Measurements from ENCODE around the gene ZNF414. TPM values are rescaled to one million over a fixed set of nuclear protein-coding genes. Genes with fewer than 3 reads are reported as not detected.
A peak's percentile ranks its signal among the peaks of the same experiment; 100 is the strongest.

ZNF414 gene
- total and polyA plus RNA-seq, 11 donors: 5.6 to 26.6 (median 14.8) TPM

DNA sequence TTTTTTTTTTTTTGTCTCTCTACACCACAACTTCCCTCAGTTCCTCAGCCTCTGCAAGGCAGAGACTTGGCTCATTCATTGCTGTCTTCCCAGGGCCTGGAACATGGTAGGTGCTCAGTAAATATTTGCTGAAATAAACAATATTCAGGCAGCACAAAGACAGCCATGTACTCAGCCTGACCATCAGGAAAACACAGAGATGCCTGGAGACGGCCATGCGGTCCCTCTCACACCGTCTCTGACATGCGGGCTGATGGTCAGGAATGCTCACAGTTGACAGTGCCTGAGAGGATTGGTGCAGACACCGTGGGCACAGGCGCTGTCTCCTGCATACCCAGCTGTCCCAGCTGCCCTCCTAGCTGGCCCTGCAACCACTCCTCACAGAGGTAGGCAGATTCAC is 12.5 kb downstream of the ZNF414 start:
- Histone ChIP-seq H3K36me3 (no peaks in the 10 kb centered on the region), H3K4me3 (peak overlapping the region in 1 of 12 donors; percentile 51), H3K9me3 (no peaks in the 10 kb centered on the region), H3K27ac (peak overlapping the region in 1 of 12 donors; percentile 76), H3K4me1 (peaks cover 0 to 53% (median 9%) of the 10 kb centered on the region in 12 donors), H3K27me3 (no peaks in the 10 kb centered on the region)
- TF ChIP-seq POLR2A (IDR thresholded peaks at IDR 0.05): no peak
- TF ChIP-seq, protein P1, sequence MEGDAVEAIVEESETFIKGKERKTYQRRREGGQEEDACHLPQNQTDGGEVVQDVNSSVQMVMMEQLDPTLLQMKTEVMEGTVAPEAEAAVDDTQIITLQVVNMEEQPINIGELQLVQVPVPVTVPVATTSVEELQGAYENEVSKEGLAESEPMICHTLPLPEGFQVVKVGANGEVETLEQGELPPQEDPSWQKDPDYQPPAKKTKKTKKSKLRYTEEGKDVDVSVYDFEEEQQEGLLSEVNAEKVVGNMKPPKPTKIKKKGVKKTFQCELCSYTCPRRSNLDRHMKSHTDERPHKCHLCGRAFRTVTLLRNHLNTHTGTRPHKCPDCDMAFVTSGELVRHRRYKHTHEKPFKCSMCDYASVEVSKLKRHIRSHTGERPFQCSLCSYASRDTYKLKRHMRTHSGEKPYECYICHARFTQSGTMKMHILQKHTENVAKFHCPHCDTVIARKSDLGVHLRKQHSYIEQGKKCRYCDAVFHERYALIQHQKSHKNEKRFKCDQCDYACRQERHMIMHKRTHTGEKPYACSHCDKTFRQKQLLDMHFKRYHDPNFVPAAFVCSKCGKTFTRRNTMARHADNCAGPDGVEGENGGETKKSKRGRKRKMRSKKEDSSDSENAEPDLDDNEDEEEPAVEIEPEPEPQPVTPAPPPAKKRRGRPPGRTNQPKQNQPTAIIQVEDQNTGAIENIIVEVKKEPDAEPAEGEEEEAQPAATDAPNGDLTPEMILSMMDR (IDR thresholded peaks at IDR 0.05): no peak
- intact Hi-C loops (cut with DNase I): loop anchor here in 2 of 10 donors (10.0 kb wide), 2 partner anchors 57 to 87 kb away; partner anchors contain the start of genes HNRNPM (in 1 of the 2) and MARCHF2 (in 1 of the 2)
- DNase-seq: no peak
- ATAC-seq: no peak
- 73 to 79% (median 78%) methylated on average over 6 of the region's 6 CpGs for WGBS, 4 donors

DNA sequence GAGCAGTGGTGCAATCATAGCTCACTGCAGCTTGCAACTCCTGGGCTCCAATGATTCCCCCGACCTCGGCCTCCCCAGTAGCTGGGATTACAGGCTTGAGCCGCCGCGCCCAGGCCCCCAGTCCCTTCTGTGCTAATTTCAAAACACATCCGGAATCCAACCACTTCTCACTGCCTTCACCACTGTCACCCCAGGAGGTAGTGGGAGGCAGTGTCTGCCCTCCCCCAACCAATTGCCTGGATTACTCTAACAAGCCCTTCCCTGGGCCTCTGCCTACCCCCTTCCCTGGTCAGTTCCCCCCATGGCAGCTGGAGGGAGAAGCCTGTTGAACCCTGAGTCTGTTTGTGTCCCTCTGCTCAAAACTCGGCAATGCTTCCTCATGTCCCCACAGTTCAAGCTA is 13.8 kb downstream of the ZNF414 start:
- no peak for DNase-seq
- no peak for TF ChIP-seq POLR2A (IDR thresholded peaks at IDR 0.05)
- TF ChIP-seq, protein P1 (IDR thresholded peaks at IDR 0.05): no peak
- H3K27me3 ChIP-seq: no peaks in the 10 kb centered on the region
- intact Hi-C loops (cut with DNase I): loop anchor here in 2 of 10 donors (10.0 kb wide), 2 partner anchors 55 to 85 kb away; partner anchors contain the start of genes HNRNPM (in 1 of the 2) and MARCHF2 (in 1 of the 2)
- peak overlapping the region in 1 of 12 donors; percentile 51 for H3K4me3 ChIP-seq
- ATAC-seq: peak in 2 of 4 donors; percentile 12 to 13
- no peaks in the 10 kb centered on the region for H3K9me3 ChIP-seq
- no peaks in the 10 kb centered on the region for H3K36me3 ChIP-seq
- H3K27ac ChIP-seq: peak overlapping the region in 1 of 12 donors; percentile 47
- 68 to 84% (median 69%) methylated on average over 7 of the region's 7 CpGs for WGBS, 4 donors
- H3K4me1 ChIP-seq: peaks cover 0 to 40% (median 0%) of the 10 kb centered on the region in 12 donors

DNA sequence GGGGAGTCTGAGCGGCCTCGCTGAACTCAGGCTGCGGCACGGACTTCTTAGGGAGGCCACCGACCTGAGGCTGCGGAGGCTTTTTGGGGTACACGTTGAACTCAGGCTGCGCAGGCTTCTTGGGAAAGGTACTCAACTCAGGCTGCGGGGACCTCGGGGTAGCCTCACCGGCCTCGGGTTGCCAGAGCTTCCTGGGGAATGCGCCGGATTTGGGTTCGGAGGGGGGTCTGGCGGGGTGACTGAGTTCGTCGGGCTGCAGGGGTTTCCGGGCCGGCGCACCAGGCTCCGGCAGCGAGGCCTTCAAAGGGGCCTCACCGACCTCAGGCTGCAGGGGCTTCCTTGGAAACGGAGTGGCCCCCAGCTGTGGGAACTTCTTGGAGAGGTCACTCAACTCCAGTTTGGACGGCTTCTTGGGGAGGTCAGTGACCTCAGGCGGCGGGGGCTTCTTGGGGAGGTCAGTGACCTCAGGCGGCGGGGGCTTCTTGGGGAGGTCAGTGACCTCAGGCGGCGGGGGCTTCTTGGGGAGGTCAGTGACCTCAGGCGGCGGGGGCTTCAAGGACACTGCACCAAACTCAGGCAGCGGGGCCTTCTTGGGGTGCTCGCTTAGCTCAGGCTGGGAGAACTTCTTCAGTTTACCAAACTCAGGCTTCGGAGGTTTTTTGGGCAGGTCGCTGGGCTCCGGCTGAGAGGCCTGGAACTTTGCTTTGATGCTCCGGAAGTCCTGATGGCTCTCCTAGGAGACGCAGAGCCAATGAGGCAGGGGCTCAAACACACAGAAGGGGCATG is 14.7 kb downstream of the ZNF414 start:
- 89 to 91% (median 89%) methylated on average over 34 to 41 of the region's 41 CpGs for WGBS, 4 donors

DNA sequence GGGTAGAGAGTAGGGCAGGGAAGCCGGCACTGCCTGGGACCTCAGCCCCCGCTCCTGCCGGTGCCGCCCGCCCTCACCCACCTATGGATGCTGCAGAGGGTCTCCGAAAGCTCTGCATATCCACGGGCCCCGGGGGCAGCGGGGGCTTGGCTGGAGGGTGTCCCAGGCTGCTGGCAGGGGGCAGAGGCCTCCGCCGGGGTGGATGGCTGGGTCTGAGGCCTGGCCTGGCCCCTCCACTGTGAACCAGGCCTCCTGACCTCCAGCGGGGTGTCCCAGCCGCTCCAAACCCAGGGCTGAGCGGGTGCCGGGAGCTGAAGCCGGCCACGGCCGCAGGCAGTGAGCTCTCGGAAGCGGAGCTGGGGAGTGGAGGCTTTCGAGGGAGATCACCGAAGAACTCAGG is 15.7 kb downstream of the ZNF414 start:
- no peaks in the 10 kb centered on the region for H3K27me3 ChIP-seq
- no peak overlapping the region for H3K27ac ChIP-seq
- intact Hi-C loops (cut with DNase I): no loop called here
- WGBS, 4 donors: 85 to 93% (median 88%) methylated on average over 14 to 22 of the region's 22 CpGs
- H3K9me3 ChIP-seq: no peaks in the 10 kb centered on the region
- TF ChIP-seq, protein P1 (IDR thresholded peaks at IDR 0.05): no peak
- TF ChIP-seq POLR2A (IDR thresholded peaks at IDR 0.05): no peak
- H3K4me3 ChIP-seq: no peak overlapping the region
- DNase-seq (no peak), ATAC-seq (peak in 1 of 4 donors; percentile 8)
- H3K36me3 ChIP-seq: no peaks in the 10 kb centered on the region
- peaks cover 0 to 35% (median 0%) of the 10 kb centered on the region in 12 donors for H3K4me1 ChIP-seq

More for the DNA sequence above, 14.7 kb downstream of the ZNF414 start:
- peaks cover 0 to 40% (median 0%) of the 10 kb centered on the region in 12 donors for H3K4me1 ChIP-seq
- H3K4me3 ChIP-seq: no peak overlapping the region
- no peak overlapping the region for H3K27ac ChIP-seq
- H3K9me3 ChIP-seq: no peaks in the 10 kb centered on the region
- ATAC-seq (no peak), DNase-seq (no peak)
- intact Hi-C loops (cut with DNase I): no loop called here
- no peaks in the 10 kb centered on the region for H3K27me3 ChIP-seq
- H3K36me3 ChIP-seq: no peaks in the 10 kb centered on the region
- TF ChIP-seq POLR2A (IDR thresholded peaks at IDR 0.05): no peak

All from heart left ventricle (tissue), 16 donors.